GM10266 (cell line): ENCODE results near the gene ADH4.

ENCODE experiments used
- DNase-seq: peaks from one replicate; pipeline ENCODE4 v3.0.0; 2012; ENCODE audit errors: extremely low spot score
- TF ChIP-seq, protein P1 (sequence below): IDR thresholded peaks from 2 replicates; pipeline ENCODE4 v1.5.1; 2012; ENCODE audit warnings: mild to moderate bottlenecking, low read depth; ENCODE audit not compliant: control insufficient read depth, insufficient read depth; ENCODE audit errors: missing control alignments

Gene ADH4

DNA sequence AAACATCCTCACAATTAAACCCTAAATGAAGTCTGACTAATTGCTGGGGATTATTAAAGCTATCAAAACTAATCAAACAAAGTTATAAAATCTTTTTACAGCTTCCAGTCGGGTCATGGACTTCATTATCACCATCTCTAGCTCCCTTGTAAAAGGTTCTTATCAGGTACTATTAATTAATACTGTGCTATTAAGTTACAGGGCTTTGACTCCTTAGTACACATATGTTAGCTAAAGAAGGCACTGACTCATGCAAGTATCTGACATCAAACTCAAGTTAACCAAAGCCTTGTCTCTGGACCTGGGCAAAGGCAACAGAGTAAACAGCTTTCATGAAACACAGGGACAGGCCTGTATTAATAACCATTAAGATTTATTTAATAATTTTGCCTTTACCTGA lies 7.9 kb upstream of the ADH4 start:
- DNase-seq: no peak
- TF ChIP-seq, protein P1, sequence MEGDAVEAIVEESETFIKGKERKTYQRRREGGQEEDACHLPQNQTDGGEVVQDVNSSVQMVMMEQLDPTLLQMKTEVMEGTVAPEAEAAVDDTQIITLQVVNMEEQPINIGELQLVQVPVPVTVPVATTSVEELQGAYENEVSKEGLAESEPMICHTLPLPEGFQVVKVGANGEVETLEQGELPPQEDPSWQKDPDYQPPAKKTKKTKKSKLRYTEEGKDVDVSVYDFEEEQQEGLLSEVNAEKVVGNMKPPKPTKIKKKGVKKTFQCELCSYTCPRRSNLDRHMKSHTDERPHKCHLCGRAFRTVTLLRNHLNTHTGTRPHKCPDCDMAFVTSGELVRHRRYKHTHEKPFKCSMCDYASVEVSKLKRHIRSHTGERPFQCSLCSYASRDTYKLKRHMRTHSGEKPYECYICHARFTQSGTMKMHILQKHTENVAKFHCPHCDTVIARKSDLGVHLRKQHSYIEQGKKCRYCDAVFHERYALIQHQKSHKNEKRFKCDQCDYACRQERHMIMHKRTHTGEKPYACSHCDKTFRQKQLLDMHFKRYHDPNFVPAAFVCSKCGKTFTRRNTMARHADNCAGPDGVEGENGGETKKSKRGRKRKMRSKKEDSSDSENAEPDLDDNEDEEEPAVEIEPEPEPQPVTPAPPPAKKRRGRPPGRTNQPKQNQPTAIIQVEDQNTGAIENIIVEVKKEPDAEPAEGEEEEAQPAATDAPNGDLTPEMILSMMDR: no peak

DNA sequence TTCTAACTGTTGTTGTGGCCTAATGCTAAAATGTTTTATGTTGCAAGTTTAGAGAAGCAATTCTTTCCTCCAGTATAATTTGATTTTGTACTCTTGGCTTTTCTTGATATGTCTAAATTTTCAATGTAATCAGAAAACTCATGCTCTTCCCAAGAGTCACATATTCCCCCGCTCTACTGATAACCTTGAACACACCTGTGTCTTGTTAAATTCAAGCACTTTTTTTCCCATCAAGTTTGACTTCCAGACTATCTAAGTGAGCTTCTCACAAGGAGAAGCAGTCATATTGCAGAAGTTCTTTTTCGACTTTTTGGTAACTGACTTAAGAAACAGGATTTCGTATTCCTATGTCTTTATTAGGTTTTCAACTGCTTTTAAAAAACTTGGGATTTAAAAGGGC lies 7.4 kb upstream of the ADH4 start:
- TF ChIP-seq, protein P1: no peak
- no peak for DNase-seq

DNA sequence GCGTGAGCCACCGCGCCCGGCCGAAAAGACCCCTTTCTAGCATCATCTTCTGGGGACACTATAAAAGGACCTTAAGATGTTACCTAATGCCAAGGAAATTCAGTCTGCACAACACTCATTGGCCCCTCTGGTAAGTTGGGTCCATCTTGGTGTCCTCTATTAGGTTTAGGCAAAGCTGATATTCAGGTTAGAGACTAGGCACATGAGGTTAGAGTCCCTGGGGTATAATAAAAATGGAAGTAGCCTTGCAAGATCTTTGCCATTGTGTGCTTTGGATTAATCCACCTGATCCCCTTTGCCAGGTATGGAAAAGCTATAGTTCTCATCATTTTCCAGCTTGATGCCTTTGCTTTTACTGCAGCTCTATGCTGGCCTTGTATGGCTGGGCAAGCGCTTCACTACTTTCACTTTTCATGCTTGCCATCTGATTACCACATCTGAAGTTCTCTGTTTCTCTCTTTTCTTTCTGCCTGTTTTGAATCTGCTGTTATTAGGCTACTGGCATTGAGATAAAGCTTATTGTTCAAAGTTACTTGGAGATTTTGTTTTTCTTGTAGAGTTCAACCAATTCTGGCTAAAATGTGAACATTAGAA lies 5.4 kb upstream of the ADH4 start:
- TF ChIP-seq, protein P1: no peak
- no peak for DNase-seq

DNA sequence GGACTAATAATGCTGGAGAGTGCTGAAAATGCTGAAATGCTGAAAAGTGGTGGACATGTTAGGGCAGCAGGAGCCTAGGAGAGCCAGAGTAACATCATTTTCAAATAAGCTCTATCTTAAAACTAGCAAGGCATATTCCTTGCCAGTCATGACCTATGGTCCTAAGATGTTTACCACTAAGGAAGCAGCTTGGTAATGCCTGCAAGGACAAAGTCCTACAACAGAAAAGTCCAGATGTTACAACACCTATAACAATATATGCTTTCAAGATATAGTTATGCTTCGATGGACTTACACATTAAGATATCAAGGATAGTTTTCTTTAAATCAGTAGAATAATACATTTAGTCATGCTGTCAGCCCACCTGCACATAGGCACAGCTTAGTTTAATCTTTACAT lies 4.5 kb upstream of the ADH4 start:
- TF ChIP-seq, protein P1: no peak
- DNase-seq: no peak

DNA sequence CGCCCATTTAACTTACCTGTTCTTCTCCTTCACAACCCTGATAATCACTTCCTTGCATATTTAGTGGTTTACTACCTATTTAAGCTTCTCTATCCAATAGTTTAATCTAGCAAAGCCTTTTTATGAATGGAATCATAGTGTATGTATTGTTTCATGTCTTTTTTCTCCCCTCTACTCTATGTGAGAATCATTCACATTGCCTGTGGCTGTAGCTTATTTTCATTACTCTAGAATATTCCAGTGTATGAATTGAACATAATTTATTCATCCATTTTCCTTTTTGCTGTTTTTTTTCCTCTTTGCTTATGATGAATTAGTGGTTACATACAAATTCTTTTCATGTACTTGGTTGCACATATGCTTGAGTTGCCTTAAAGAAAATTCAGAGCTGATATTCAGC lies 490 bp upstream of the ADH4 start:
- DNase-seq: no peak

DNA sequence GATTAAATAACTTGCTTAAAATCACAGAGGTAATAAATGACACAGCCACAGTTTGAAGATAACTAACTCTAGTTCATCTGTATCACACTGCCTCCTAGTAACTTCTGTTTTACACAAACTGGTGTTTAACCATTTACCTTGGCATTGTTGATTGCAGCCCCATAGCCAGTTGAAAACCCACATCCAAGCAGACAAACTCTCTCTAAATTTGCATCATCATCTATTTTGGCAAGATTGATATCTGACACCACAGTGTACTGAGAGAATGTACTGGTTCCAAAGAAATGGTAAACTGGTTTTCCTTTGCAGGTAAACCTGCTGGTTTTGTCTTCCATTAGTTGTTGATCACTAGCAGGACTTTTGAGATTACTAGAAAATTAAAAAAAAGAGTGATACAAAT lies 7.8 kb downstream of the ADH4 start:
- TF ChIP-seq, protein P1: no peak
- DNase-seq: no peak

More for the DNA sequence above, 490 bp upstream of the ADH4 start:
- TF ChIP-seq, protein P1: no peak

DNA sequence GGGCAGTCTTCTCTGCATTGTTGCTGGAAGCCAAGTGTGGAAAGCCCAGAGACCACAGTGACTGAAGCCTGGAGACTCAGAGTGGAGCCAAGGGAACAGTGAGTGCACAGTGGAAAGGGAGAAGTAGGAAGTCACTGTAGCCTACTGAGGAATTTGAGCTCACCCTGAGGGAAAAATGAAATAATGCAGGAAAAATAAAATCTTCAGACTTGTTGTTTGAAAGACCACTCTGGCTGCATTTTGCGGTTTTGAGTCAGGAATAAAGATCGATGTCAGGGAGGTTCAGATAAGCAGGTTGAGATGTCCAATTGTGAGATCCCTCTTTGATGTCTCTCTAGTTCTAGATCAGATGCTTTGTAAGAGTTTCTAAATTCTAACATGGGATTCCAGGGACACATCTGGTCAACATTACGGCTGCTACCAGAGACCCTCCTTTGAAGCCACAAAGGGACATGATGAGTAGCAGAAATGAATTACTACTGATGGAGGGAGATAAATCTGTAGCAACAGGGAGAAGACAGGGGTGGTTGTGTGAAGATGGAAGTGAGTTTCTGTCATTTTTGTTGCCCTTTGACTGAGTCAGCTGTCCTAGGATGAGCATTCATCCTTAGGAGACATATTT lies 8.4 kb downstream of the ADH4 start:
- DNase-seq: no peak
- TF ChIP-seq, protein P1: no peak
